Large intestine (tissue), 12 donors: Measurements from ENCODE around the gene SYNGR2. TPM values are rescaled to one million over a fixed set of nuclear protein-coding genes. Genes with fewer than 3 reads are reported as not detected.

Experiments used
- DNase-seq, 2 donors: peaks; one replicate each; pipeline versions ENCODE4 v3.0.0 to v3.0.0-alpha.2; 2013
- H3K27ac ChIP-seq: one replicate; pipeline ENCODE4 v1.5.1; 2013; ENCODE audit warnings: low read length
- H3K27me3 ChIP-seq: 2 replicates; pipeline ENCODE4 v1.6.1; 2013; ENCODE audit warnings: low read length; ENCODE audit not compliant: control insufficient read depth, insufficient read depth
- H3K36me3 ChIP-seq: 2 replicates; pipeline ENCODE4 v1.6.1; 2013; ENCODE audit warnings: low read length; ENCODE audit not compliant: control insufficient read depth, insufficient read depth
- H3K4me1 ChIP-seq: one replicate; pipeline ENCODE4 v1.6.1; 2013; ENCODE audit warnings: low read length; ENCODE audit not compliant: control insufficient read depth, insufficient read depth
- H3K4me3 ChIP-seq: one replicate; pipeline ENCODE4 v1.5.1; 2013; ENCODE audit warnings: low read length
- H3K9me3 ChIP-seq: one replicate; pipeline ENCODE4 v1.6.1; 2013; ENCODE audit warnings: mild to moderate bottlenecking, low read depth, low read length, moderate library complexity; ENCODE audit not compliant: control insufficient read depth
- WGBS: methylation state at CpG from one replicate; pipeline ENCODE4 v1.1.5; 2013; ENCODE audit warnings: low lambda C conversion rate; ENCODE audit not compliant: insufficient coverage; 5-methylcytosine and 5-hydroxymethylcytosine counted together
- long read RNA-seq, 11 donors: transcript quantifications; one replicate each; lab custom pipeline, GENCODE V29; 2026
- polyA plus RNA-seq: library from polyadenylated mRNA; unstranded; fragments of 120-200 nt; gene quantifications from one replicate; pipeline ENCODE4 v1.2.1, GENCODE V29; 2013

SYNGR2 gene
- 156 TPM for polyA plus RNA-seq
- long read RNA-seq, donor 1, transcript SYNGR2-201 (4 exons, 2,325 nt) = major isoform, 39 of 68 reads
- long read RNA-seq, donor 1, transcript SYNGR2-204 (3 exons, 2,125 nt) = minor isoform, 10 of 68 reads
- long read RNA-seq, donor 1, transcript SYNGR2-209 (1 exons, 3,036 nt) = minor isoform, 16 of 68 reads
- long read RNA-seq, donor 1, partial matches to known transcripts = 0 of 68 reads
- long read RNA-seq, donor 1, other reads (novel, unspliced or antisense) = 0 of 68 reads
- long read RNA-seq, donor 2, transcript SYNGR2-209 (1 exons, 3,036 nt) = minor isoform, 53 of 209 reads
- long read RNA-seq, donor 2, transcript SYNGR2-208 (2 exons, 864 nt) = minor isoform, 11 of 209 reads
- long read RNA-seq, donor 2, transcript SYNGR2-204 (3 exons, 2,125 nt) = minor isoform, 9 of 209 reads
- long read RNA-seq, donor 2, transcript SYNGR2-201 (4 exons, 2,325 nt) = major isoform, 116 of 209 reads
- long read RNA-seq, donor 2, partial matches to known transcripts = 18 of 209 reads
- long read RNA-seq, donor 2, other reads (novel, unspliced or antisense) = 0 of 209 reads
- long read RNA-seq, donor 3 = 0 reads
- long read RNA-seq, donor 4, transcript SYNGR2-201 (4 exons, 2,325 nt) = major isoform, 9 of 21 reads
- long read RNA-seq, donor 4, transcript SYNGR2-209 (1 exons, 3,036 nt) = minor isoform, 5 of 21 reads
- long read RNA-seq, donor 4, partial matches to known transcripts = 0 of 21 reads
- long read RNA-seq, donor 4, other reads (novel, unspliced or antisense) = 0 of 21 reads
- long read RNA-seq, donor 5, transcript SYNGR2-201 (4 exons, 2,325 nt) = major isoform, 52 of 71 reads
- long read RNA-seq, donor 5, transcript SYNGR2-209 (1 exons, 3,036 nt) = minor isoform, 12 of 71 reads
- long read RNA-seq, donor 5, partial matches to known transcripts = 0 of 71 reads
- long read RNA-seq, donor 5, other reads (novel, unspliced or antisense) = 0 of 71 reads
- long read RNA-seq, donor 6, transcript SYNGR2-209 (1 exons, 3,036 nt) = minor isoform, 60 of 248 reads
- long read RNA-seq, donor 6, transcript SYNGR2-208 (2 exons, 864 nt) = minor isoform, 5 of 248 reads
- long read RNA-seq, donor 6, transcript SYNGR2-201 (4 exons, 2,325 nt) = major isoform, 120 of 248 reads
- long read RNA-seq, donor 6, transcript SYNGR2-204 (3 exons, 2,125 nt) = minor isoform, 17 of 248 reads
- long read RNA-seq, donor 6, partial matches to known transcripts = 23 of 248 reads
- long read RNA-seq, donor 6, other reads (novel, unspliced or antisense) = 21 of 248 reads
- long read RNA-seq, donor 7, transcript SYNGR2-204 (3 exons, 2,125 nt) = minor isoform, 6 of 56 reads
- long read RNA-seq, donor 7, transcript SYNGR2-209 (1 exons, 3,036 nt) = minor isoform, 10 of 56 reads
- long read RNA-seq, donor 7, transcript SYNGR2-201 (4 exons, 2,325 nt) = major isoform, 30 of 56 reads
- long read RNA-seq, donor 7, partial matches to known transcripts = 5 of 56 reads
- long read RNA-seq, donor 7, other reads (novel, unspliced or antisense) = 0 of 56 reads
- long read RNA-seq, donor 8, transcript SYNGR2-203 (3 exons, 1,553 nt) = minor isoform, 6 of 233 reads
- long read RNA-seq, donor 8, transcript SYNGR2-209 (1 exons, 3,036 nt) = minor isoform, 55 of 233 reads
- long read RNA-seq, donor 8, transcript SYNGR2-204 (3 exons, 2,125 nt) = minor isoform, 18 of 233 reads
- long read RNA-seq, donor 8, transcript SYNGR2-201 (4 exons, 2,325 nt) = major isoform, 133 of 233 reads
- long read RNA-seq, donor 8, partial matches to known transcripts = 15 of 233 reads
- long read RNA-seq, donor 8, other reads (novel, unspliced or antisense) = 0 of 233 reads
- long read RNA-seq, donor 9, transcript SYNGR2-208 (2 exons, 864 nt) = minor isoform, 10 of 151 reads
- long read RNA-seq, donor 9, transcript SYNGR2-204 (3 exons, 2,125 nt) = minor isoform, 11 of 151 reads
- long read RNA-seq, donor 9, transcript SYNGR2-201 (4 exons, 2,325 nt) = major isoform, 81 of 151 reads
- long read RNA-seq, donor 9, transcript SYNGR2-209 (1 exons, 3,036 nt) = minor isoform, 41 of 151 reads
- long read RNA-seq, donor 9, partial matches to known transcripts = 5 of 151 reads
- long read RNA-seq, donor 9, other reads (novel, unspliced or antisense) = 0 of 151 reads
- long read RNA-seq, donor 10, transcript SYNGR2-204 (3 exons, 2,125 nt) = minor isoform, 16 of 218 reads
- long read RNA-seq, donor 10, transcript SYNGR2-201 (4 exons, 2,325 nt) = major isoform, 146 of 218 reads
- long read RNA-seq, donor 10, transcript SYNGR2-209 (1 exons, 3,036 nt) = minor isoform, 39 of 218 reads
- long read RNA-seq, donor 10, partial matches to known transcripts = 13 of 218 reads
- long read RNA-seq, donor 10, other reads (novel, unspliced or antisense) = 0 of 218 reads
- long read RNA-seq, donor 11, transcript SYNGR2-209 (1 exons, 3,036 nt) = minor isoform, 40 of 161 reads
- long read RNA-seq, donor 11, transcript SYNGR2-201 (4 exons, 2,325 nt) = major isoform, 93 of 161 reads
- long read RNA-seq, donor 11, transcript SYNGR2-208 (2 exons, 864 nt) = minor isoform, 7 of 161 reads
- long read RNA-seq, donor 11, transcript SYNGR2-204 (3 exons, 2,125 nt) = minor isoform, 15 of 161 reads
- long read RNA-seq, donor 11, partial matches to known transcripts = 5 of 161 reads
- long read RNA-seq, donor 11, other reads (novel, unspliced or antisense) = 0 of 161 reads

GRCh38 chr17:78168242-78168902 is at the start of gene SYNGR2:
TSS of gene SYNGR2 (plus strand) at chr17:78168581. CDS start at chr17:78168617, 36 bp downstream.
- H3K27ac ChIP-seq = peak within 1 kb of the TSS; percentile 65
- WGBS = no CpG with 5 or more reads among the region's 84 CpGs
- H3K27me3 ChIP-seq = no peaks in the 10 kb centered on the region
- peak; percentile 84 to 91 for DNase-seq
- no peaks in the 10 kb centered on the region for H3K9me3 ChIP-seq
- peak within 1 kb of the TSS; percentile 77 for H3K4me3 ChIP-seq
- peaks cover 27% of the 10 kb centered on the region for H3K36me3 ChIP-seq
- H3K4me1 ChIP-seq = peaks cover 45% of the 10 kb centered on the region

DNA sequence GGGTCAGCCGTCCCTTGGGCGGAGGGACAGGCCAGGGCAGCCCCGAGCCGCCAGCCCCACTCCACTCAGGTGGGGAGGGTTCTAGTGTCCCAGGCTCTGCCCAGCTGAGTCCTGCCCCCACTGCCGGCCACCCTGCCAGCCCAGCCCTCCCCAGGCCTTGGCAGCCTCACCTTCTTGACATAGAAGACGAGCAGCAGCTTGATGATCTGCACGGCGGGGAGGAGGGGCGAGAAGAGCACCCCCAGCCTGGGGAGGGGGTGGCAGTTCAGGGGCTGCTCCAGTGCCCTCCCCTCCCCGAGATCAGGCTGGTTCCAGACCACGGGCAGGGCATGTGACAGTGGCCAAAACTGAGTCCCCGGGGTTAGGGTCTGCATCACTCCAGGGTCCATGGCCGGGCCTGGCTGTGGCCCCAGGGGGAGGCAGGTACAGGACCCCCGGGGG is 49.6 kb upstream of the SYNGR2 start:
- DNase-seq = no peak
- Histone ChIP-seq H3K4me1 (no peaks in the 10 kb centered on the region), H3K27me3 (no peaks in the 10 kb centered on the region), H3K9me3 (no peaks in the 10 kb centered on the region), H3K4me3 (no peak overlapping the region), H3K36me3 (peaks cover 36% of the 10 kb centered on the region), H3K27ac (no peak overlapping the region)
- WGBS = no CpG with 5 or more reads among the region's 14 CpGs

GRCh38 chr17:78120537-78120936 is 47.8 kb upstream of the SYNGR2 start:
- Histone ChIP-seq H3K4me1 (peaks cover under 1% of the 10 kb centered on the region), H3K9me3 (no peaks in the 10 kb centered on the region), H3K27me3 (no peaks in the 10 kb centered on the region), H3K4me3 (no peak overlapping the region), H3K27ac (no peak overlapping the region), H3K36me3 (peaks cover 44% of the 10 kb centered on the region)
- DNase-seq = no peak
- WGBS = no CpG with 5 or more reads among the region's 13 CpGs

DNA sequence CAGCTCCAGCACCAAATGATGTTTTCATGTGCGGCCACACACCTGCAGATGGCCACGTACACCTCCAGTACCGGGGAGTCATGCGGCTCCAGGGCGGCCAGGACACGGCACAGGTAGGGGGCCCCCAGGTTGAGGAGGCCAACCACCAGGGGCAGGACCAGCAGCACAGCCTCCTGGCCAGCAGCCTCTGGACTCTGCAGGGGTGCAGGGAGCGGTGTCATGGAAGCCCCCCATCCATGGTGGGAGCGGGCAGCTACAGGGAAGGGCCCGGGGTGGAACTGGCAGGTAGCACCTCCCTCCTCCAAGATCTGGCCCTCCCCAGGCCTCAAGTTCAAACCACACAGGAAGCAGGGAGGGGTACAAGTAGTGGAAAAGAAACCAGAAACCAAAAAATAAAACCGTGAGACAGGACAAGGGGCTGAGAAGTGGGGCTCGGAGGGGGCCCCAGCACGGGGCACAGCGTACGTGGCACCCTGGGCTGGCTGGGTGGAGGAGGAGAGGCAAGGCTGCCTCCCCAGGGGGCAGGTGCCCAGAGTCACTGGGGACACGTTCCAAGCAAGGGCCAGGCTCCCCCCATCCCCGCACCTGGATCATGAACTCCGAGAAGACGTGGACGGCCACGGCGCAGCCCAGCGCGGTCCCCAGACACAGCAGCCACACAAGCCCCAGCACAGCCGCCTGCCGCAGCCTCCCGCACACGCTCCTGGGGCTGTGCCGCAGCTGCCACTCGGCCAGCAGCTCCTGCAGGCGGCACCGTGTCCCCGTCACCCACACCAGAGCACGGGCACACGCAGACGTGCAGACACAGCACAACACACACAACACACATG is 47.2 kb upstream of the SYNGR2 start:
- no peak for DNase-seq

DNA sequence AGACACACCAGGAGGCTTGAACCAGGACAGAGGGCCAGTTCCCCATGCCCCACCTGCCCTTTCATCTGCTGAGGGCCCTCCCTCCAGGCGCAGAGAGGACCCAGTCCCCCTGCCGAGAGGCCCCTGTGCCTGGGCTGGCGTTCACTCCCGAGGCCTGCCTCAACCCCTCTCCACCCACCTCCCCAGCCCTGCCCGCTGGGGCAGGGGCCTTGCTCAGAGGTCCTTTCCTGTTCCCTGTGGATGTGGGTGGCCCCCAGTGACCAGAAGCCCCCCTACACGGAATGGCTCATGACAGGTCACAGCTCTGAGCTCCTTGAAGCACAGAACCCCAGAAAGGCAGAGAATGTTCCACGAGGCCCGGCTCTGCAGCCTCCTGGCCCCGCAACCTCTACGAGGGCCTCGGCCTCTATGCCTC is 46.6 kb upstream of the SYNGR2 start:
- peaks cover 13% of the 10 kb centered on the region for H3K4me1 ChIP-seq
- no peaks in the 10 kb centered on the region for H3K27me3 ChIP-seq
- H3K27ac ChIP-seq = no peak overlapping the region
- no peak overlapping the region for H3K4me3 ChIP-seq
- no peak for DNase-seq
- peaks cover 5% of the 10 kb centered on the region for H3K9me3 ChIP-seq
- WGBS = no CpG with 5 or more reads among the region's 11 CpGs
- H3K36me3 ChIP-seq = peaks cover 55% of the 10 kb centered on the region

More for the DNA sequence above, 47.2 kb upstream of the SYNGR2 start:
- peaks cover 5% of the 10 kb centered on the region for H3K9me3 ChIP-seq
- no peak overlapping the region for H3K4me3 ChIP-seq
- peaks cover 51% of the 10 kb centered on the region for H3K36me3 ChIP-seq
- no peak overlapping the region for H3K27ac ChIP-seq
- no peaks in the 10 kb centered on the region for H3K27me3 ChIP-seq
- no CpG with 5 or more reads among the region's 35 CpGs for WGBS
- H3K4me1 ChIP-seq = peaks cover 7% of the 10 kb centered on the region

- peaks cover 55% of the 10 kb centered on the region for H3K36me3 ChIP-seq
- H3K27me3 ChIP-seq = no peaks in the 10 kb centered on the region
- H3K4me1 ChIP-seq = peaks cover 18% of the 10 kb centered on the region
- DNase-seq = no peak
- WGBS = no CpG with 5 or more reads among the region's 23 CpGs
- no peak overlapping the region for H3K4me3 ChIP-seq
- peaks cover 5% of the 10 kb centered on the region for H3K9me3 ChIP-seq
- no peak overlapping the region for H3K27ac ChIP-seq
Observed at GRCh38 chr17:78122216-78122930, 46.0 kb upstream of the SYNGR2 start.

GRCh38 chr17:78122931-78123249 is 45.5 kb upstream of the SYNGR2 start:
- H3K4me1 ChIP-seq = peaks cover 21% of the 10 kb centered on the region
- H3K27me3 ChIP-seq = no peaks in the 10 kb centered on the region
- no peak overlapping the region for H3K27ac ChIP-seq
- no peak for DNase-seq
- H3K4me3 ChIP-seq = no peak overlapping the region
- H3K36me3 ChIP-seq = peaks cover 55% of the 10 kb centered on the region
- WGBS = no CpG with 5 or more reads among the region's 4 CpGs
- H3K9me3 ChIP-seq = peaks cover 5% of the 10 kb centered on the region
